Measurements from ENCODE around the gene SLC31A2.

Gene SLC31A2

DNA sequence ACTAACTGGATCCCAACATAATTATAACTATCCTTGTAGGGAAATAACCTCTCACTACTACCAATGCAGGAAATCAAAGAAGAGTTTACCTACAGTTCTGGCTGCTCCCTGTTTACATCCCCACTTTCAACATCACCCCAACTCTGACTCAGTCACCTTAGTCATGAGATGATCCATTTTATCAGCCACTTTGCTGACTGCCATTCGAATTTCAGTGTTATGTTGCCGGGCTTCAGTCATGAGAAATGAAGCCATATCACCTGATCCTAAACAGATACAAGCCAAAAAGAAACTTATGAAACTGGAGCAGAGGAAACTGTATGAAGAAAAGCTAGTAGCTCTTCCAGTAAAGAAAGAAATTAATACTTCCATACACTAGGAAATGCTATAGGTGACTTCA lies 33.7 kb downstream of the SLC31A2 start:
- DNase-seq: no peak
- H3K36me3 ChIP-seq (ENCODE audit: control insufficient read depth, insufficient read depth, low read length): peaks cover 78% of the 10 kb centered on the region
- no peaks in the 10 kb centered on the region for H3K4me1 ChIP-seq (ENCODE audit: control insufficient read depth, insufficient read depth, low read length, poor library complexity, severe bottlenecking)
- H3K27me3 ChIP-seq (replicated peaks; ENCODE audit: control insufficient read depth, insufficient read depth, low read length, poor library complexity, severe bottlenecking): no peaks in the 10 kb centered on the region
- H3K27ac ChIP-seq (ENCODE audit: insufficient read depth, low read length, poor library complexity, severe bottlenecking): no peak overlapping the region
- no peaks in the 10 kb centered on the region for H3K9me3 ChIP-seq (ENCODE audit: control insufficient read depth, low read length)
- no peak overlapping the region for H3K4me3 ChIP-seq (ENCODE audit: insufficient read depth, low read depth, low read length, poor library complexity, severe bottlenecking)

DNA sequence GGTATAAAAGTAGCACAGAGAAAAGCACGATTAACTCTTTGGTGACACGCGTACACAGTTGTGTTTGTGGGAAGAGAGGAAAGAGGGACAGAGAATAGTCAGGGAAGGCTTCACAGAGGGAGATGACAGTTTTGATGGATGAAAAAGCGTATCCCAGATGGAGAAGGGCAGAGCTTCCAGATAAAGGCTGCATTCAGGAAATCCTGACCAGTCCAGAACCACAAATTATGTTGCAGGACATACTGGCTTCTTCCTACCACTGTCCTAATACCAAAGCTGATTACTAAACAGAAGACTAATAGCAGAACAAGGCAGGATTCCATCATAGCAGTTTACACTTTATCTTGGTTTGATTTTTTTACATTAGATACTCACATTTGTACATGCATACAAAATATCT lies 34.5 kb downstream of the SLC31A2 start:
- no peak for DNase-seq
- H3K36me3 ChIP-seq (ENCODE audit: control insufficient read depth, insufficient read depth, low read length): peaks cover 80% of the 10 kb centered on the region
- H3K4me3 ChIP-seq (ENCODE audit: insufficient read depth, low read depth, low read length, poor library complexity, severe bottlenecking): no peak overlapping the region
- H3K27me3 ChIP-seq (replicated peaks; ENCODE audit: control insufficient read depth, insufficient read depth, low read length, poor library complexity, severe bottlenecking): no peaks in the 10 kb centered on the region
- no peaks in the 10 kb centered on the region for H3K4me1 ChIP-seq (ENCODE audit: control insufficient read depth, insufficient read depth, low read length, poor library complexity, severe bottlenecking)
- H3K27ac ChIP-seq (ENCODE audit: insufficient read depth, low read length, poor library complexity, severe bottlenecking): no peak overlapping the region
- no peaks in the 10 kb centered on the region for H3K9me3 ChIP-seq (ENCODE audit: control insufficient read depth, low read length)

DNA sequence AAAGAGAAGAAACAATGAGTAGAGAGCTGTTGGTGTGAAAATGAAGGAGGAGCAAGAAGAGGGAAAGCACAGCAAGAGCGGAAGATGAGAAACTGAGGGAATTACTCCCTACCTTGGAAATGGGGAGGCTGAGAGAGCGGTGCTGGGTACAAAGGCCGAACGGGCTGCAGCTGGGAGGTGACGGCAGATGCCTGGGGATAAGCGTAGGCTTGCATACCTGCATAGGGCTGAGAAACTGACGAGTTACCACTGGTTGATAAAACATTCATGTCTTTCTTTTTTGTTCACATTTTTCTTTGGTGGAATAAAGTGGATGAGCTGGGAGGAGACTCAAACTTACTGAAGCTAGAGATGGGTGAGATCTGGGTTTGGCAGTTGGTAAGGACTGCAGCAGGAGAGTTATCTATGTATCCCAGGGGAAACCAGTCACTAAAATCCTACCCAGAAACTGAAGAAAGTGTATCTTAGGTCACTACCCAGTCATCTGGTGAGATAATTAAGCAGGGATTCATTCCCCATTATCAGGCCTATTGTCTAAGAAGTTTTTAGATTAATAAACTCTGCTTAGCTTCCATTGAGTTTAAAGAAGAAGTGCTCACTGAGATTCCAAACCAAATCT lies 35.4 kb downstream of the SLC31A2 start:
- H3K36me3 ChIP-seq (ENCODE audit: control insufficient read depth, insufficient read depth, low read length): peaks cover 81% of the 10 kb centered on the region
- no peak overlapping the region for H3K27ac ChIP-seq (ENCODE audit: insufficient read depth, low read length, poor library complexity, severe bottlenecking)
- DNase-seq: no peak
- H3K4me1 ChIP-seq (ENCODE audit: control insufficient read depth, insufficient read depth, low read length, poor library complexity, severe bottlenecking): no peaks in the 10 kb centered on the region
- no peaks in the 10 kb centered on the region for H3K9me3 ChIP-seq (ENCODE audit: control insufficient read depth, low read length)
- no peak overlapping the region for H3K4me3 ChIP-seq (ENCODE audit: insufficient read depth, low read depth, low read length, poor library complexity, severe bottlenecking)
- no peaks in the 10 kb centered on the region for H3K27me3 ChIP-seq (replicated peaks; ENCODE audit: control insufficient read depth, insufficient read depth, low read length, poor library complexity, severe bottlenecking)

DNA sequence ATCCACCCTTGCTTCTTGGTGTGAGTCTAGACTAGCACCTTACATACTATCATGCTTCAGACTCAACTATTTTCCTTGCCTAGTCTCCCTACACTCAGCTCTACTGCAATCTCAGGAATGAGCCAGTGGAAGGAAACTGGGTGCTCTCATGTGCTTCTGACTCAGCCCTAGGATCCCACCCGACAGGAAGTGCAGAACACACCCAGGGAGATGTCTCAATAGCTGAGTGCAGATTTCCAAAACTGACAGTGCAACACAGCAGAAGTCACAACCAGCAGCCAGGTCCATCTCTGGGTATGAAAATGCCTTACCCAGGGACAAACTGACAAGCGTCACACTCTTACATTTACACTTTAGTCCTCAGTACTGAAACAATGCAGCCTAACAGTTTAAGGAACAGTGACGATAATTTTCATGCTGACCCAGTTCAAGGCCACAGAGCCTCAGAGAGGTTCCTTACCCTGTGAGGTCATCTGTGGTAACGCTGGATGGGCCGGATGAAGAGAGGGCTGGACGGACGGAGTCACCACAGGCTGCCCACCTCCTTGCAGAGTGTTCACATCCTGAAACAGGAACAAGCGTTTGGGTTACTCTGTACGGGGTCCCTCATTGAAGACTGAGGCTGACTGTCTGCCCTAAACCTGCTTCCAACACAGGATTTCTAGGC lies 37.3 kb downstream of the SLC31A2 start:
- Histone ChIP-seq H3K4me3 (ENCODE audit: insufficient read depth, low read depth, low read length, poor library complexity, severe bottlenecking) (no peak overlapping the region), H3K27ac (ENCODE audit: insufficient read depth, low read length, poor library complexity, severe bottlenecking) (no peak overlapping the region), H3K27me3 (replicated peaks; ENCODE audit: control insufficient read depth, insufficient read depth, low read length, poor library complexity, severe bottlenecking) (no peaks in the 10 kb centered on the region), H3K36me3 (ENCODE audit: control insufficient read depth, insufficient read depth, low read length) (peaks cover 78% of the 10 kb centered on the region), H3K4me1 (ENCODE audit: control insufficient read depth, insufficient read depth, low read length, poor library complexity, severe bottlenecking) (no peaks in the 10 kb centered on the region), H3K9me3 (ENCODE audit: control insufficient read depth, low read length) (no peaks in the 10 kb centered on the region)
- no peak for DNase-seq

DNA sequence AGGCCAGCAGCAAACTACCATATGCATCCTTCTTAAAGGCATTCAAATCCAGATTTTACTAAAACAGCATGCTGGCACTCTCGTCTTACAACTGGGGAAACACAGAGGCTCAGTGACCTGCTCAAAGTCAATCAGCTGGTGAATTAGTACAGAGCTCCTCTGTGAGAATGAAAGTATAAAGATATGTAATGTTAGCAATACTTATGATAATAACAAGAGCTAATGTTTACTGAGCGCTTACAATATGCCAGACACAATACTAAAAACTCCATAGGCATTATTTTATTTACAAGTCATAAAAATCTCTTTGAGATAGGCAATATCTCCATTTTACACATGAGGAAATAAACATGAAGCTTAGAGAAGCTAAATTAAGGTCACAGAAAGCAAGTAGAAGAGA lies 41.6 kb downstream of the SLC31A2 start:
- Histone ChIP-seq H3K4me1 (ENCODE audit: control insufficient read depth, insufficient read depth, low read length, poor library complexity, severe bottlenecking) (no peaks in the 10 kb centered on the region), H3K27me3 (replicated peaks; ENCODE audit: control insufficient read depth, insufficient read depth, low read length, poor library complexity, severe bottlenecking) (no peaks in the 10 kb centered on the region), H3K36me3 (ENCODE audit: control insufficient read depth, insufficient read depth, low read length) (peaks cover 54% of the 10 kb centered on the region), H3K27ac (ENCODE audit: insufficient read depth, low read length, poor library complexity, severe bottlenecking) (no peak overlapping the region), H3K4me3 (ENCODE audit: insufficient read depth, low read depth, low read length, poor library complexity, severe bottlenecking) (no peak overlapping the region), H3K9me3 (ENCODE audit: control insufficient read depth, low read length) (no peaks in the 10 kb centered on the region)
- DNase-seq: no peak

DNA sequence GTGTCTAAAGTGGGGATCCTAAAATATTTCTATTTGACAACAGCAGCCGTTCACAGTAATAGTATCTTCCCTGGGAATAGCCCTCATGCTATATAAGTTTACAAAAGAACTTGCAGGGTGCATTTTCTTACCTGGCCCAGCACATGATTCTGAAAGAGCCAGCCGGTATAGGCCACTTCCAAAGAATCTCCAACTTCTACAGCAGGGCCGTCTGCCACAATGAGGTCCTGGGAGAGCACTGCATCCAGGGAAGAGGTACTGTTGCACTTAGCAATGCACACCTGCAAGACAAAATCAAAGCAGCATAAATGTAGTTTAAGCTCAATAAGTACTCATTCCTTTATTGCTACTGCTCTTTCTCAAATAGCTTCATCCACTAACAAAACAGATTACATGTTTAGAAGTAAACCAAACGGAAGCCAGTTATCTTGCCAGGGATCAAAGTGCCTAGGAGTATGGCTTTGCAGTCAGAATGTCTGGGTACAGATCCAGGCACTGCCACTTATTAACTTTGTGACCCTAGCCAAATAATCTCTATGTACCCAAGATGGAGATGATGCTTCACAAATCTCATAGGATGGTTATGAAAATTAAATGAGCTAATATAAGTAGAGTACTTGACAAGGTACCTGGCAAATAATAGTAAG lies 49.0 kb downstream of the SLC31A2 start:
- Histone ChIP-seq H3K27me3 (replicated peaks; ENCODE audit: control insufficient read depth, insufficient read depth, low read length, poor library complexity, severe bottlenecking) (no peaks in the 10 kb centered on the region), H3K4me1 (ENCODE audit: control insufficient read depth, insufficient read depth, low read length, poor library complexity, severe bottlenecking) (no peaks in the 10 kb centered on the region), H3K9me3 (ENCODE audit: control insufficient read depth, low read length) (no peaks in the 10 kb centered on the region), H3K27ac (ENCODE audit: insufficient read depth, low read length, poor library complexity, severe bottlenecking) (no peak overlapping the region), H3K4me3 (ENCODE audit: insufficient read depth, low read depth, low read length, poor library complexity, severe bottlenecking) (no peak overlapping the region), H3K36me3 (ENCODE audit: control insufficient read depth, insufficient read depth, low read length) (peaks cover 57% of the 10 kb centered on the region)
- DNase-seq: no peak

DNA sequence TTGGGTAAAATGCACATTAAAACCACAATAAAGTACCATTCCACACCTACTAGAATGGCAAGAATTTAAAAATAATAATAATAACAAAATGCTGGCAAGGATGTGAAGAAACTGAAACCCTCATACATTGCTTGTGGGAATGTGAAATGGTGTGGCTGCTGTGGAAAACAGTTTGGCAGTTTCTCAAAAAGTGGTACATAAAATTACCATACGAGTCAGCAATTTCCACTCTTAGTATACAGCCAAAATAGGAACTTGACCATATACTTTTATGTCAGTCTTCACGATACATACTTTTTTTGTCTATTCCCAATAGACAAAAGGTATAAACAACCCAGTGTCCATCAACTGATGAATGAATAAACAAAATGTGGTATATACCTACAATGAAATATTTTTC lies 54.6 kb downstream of the SLC31A2 start:
- Histone ChIP-seq H3K27me3 (replicated peaks; ENCODE audit: control insufficient read depth, insufficient read depth, low read length, poor library complexity, severe bottlenecking) (no peaks in the 10 kb centered on the region), H3K4me3 (ENCODE audit: insufficient read depth, low read depth, low read length, poor library complexity, severe bottlenecking) (no peak overlapping the region), H3K4me1 (ENCODE audit: control insufficient read depth, insufficient read depth, low read length, poor library complexity, severe bottlenecking) (no peaks in the 10 kb centered on the region), H3K27ac (ENCODE audit: insufficient read depth, low read length, poor library complexity, severe bottlenecking) (no peak overlapping the region), H3K9me3 (ENCODE audit: control insufficient read depth, low read length) (no peaks in the 10 kb centered on the region), H3K36me3 (ENCODE audit: control insufficient read depth, insufficient read depth, low read length) (peaks cover 55% of the 10 kb centered on the region)
- no peak for DNase-seq

DNA sequence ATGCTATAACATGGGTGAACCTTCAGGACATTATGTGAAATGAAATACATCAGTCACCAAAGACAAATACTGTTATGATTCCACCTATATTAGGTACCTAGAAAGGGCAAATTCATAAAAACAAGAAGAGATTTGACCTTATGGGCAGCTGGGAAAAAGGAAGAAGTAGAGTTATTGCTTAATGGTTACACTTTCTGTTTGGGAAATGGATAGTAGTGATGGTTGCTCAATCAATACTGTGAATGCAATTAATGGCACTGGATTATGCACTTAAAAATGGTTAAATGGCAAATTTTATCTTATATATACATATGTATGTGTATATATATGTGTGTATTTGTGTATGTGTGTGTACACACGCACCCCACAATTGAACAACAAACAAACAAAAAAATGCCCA lies 55.1 kb downstream of the SLC31A2 start:
- peaks cover 55% of the 10 kb centered on the region for H3K36me3 ChIP-seq (ENCODE audit: control insufficient read depth, insufficient read depth, low read length)
- H3K27ac ChIP-seq (ENCODE audit: insufficient read depth, low read length, poor library complexity, severe bottlenecking): no peak overlapping the region
- DNase-seq: no peak
- H3K9me3 ChIP-seq (ENCODE audit: control insufficient read depth, low read length): no peaks in the 10 kb centered on the region
- H3K4me1 ChIP-seq (ENCODE audit: control insufficient read depth, insufficient read depth, low read length, poor library complexity, severe bottlenecking): no peaks in the 10 kb centered on the region
- no peak overlapping the region for H3K4me3 ChIP-seq (ENCODE audit: insufficient read depth, low read depth, low read length, poor library complexity, severe bottlenecking)
- no peaks in the 10 kb centered on the region for H3K27me3 ChIP-seq (replicated peaks; ENCODE audit: control insufficient read depth, insufficient read depth, low read length, poor library complexity, severe bottlenecking)

DNA sequence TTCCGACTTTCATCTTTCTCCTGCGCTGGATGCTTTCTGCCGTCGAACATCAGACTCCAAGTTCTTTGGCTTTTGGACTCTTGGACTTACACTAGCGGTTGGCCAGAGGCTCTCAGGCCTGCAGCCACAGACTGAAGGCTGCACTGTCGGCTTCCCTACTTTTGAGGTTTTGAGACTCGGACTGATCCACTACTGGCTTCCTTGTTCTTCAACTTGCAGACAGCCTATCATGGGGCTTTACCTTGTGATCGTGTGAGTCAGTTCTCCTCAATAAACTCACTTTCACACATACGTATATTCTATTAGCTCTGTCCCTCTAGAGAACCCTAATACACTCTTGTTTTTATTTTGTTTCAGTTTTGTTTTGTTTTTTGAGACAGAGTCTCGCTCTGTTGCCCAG lies 60.0 kb downstream of the SLC31A2 start:
- Histone ChIP-seq H3K4me3 (ENCODE audit: insufficient read depth, low read depth, low read length, poor library complexity, severe bottlenecking) (no peak overlapping the region), H3K9me3 (ENCODE audit: control insufficient read depth, low read length) (no peaks in the 10 kb centered on the region), H3K36me3 (ENCODE audit: control insufficient read depth, insufficient read depth, low read length) (peaks cover 27% of the 10 kb centered on the region), H3K4me1 (ENCODE audit: control insufficient read depth, insufficient read depth, low read length, poor library complexity, severe bottlenecking) (no peaks in the 10 kb centered on the region), H3K27me3 (replicated peaks; ENCODE audit: control insufficient read depth, insufficient read depth, low read length, poor library complexity, severe bottlenecking) (no peaks in the 10 kb centered on the region), H3K27ac (ENCODE audit: insufficient read depth, low read length, poor library complexity, severe bottlenecking) (no peak overlapping the region)
- DNase-seq: no peak

All from effector memory CD4-positive, alpha-beta T cell (primary cell).